Gastroesophageal sphincter (tissue), 3 donors: ENCODE data around the gene SCT.

ENCODE experiments used
- CTCF ChIP-seq, 4 experiments: fragments of 200-600 bp in 2 of 4; fragments of 450-650 bp in 2 of 4; sonication (generic) in 1 of 4; IDR thresholded peaks; one replicate each; pipeline ENCODE4 v1.5.1; 2017 to 2019; ENCODE audit warnings: antibody characterized with exemption in 4 of 4, mild to moderate bottlenecking in 2 of 4, moderate library complexity in 2 of 4
- POLR2AphosphoS5 ChIP-seq: sonication (generic); formaldehyde crosslinking; IDR thresholded peaks from one replicate; pipeline ENCODE4 v1.6.1; 2017; ENCODE audit warnings: antibody characterized with exemption

DNA sequence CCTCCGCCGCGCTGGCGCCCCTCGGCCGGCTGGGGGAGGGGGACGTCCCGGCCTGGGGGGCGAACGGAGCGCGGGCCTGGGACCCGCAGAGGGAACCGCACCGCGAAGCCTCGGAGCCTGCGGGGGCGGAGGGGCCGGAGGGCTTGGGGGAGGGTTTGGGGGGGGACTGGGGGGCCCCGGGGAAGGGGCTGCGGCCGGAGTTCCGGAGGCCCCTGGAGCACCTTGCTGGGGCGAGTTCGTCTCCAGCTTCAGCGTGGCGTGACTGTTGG lies 261 bp upstream of the SCT start:
- TF ChIP-seq CTCF (IDR thresholded peaks at IDR 0.05) (no peak), POLR2AphosphoS5 (no peak)
